SK-N-SH (cell line): ENCODE data around the gene CD93. TPM values are rescaled to one million over a fixed set of nuclear protein-coding genes. Genes with fewer than 3 reads are reported as not detected.

Experiments used
- CTCF ChIA-PET: fragments of 300-600, 350-600 bp; formaldehyde crosslinking; extraction: SDS; loops from one replicate; lab custom pipeline; 2021; lab: Yijun Ruan, JAX
- POLR2A ChIA-PET: fragments of 350-600 bp; sonication (Branson Sonifier 250); formaldehyde crosslinking; extraction: SDS; loops from one replicate; lab custom pipeline; 2020; ENCODE audit warnings: antibody characterized with exemption, inconsistent platforms; lab: Yijun Ruan, JAX
- DNase-seq: peaks from one replicate; pipeline ENCODE4 v3.0.0; 2012
- H2AFZ ChIP-seq: fragments of 200-600 bp; sonication (generic); 2 replicates; pipeline ENCODE4 v1.8.1; 2016; ENCODE audit warnings: antibody characterized with exemption, mild to moderate bottlenecking, low read depth
- H3F3A ChIP-seq: fragments of 200-600 bp; sonication (generic); replicated peaks from 2 replicates; pipeline ENCODE3; 2016; ENCODE audit warnings: antibody characterized with exemption, mild to moderate bottlenecking; ENCODE audit not compliant: insufficient read depth
- H3K27ac ChIP-seq, 2 experiments: fragments of 200-500 bp in 1 of 2; fragments of 200-600 bp in 1 of 2; sonication (Bioruptor generic) in 1 of 2; sonication (generic), shearing (Covaris generic) in 1 of 2; 2 replicates each; pipeline versions ENCODE4 v1.5.1 to v1.6.1; 2014 to 2016; ENCODE audit warnings: low read depth in 2 of 2, inconsistent platforms in 1 of 2, low read length in 1 of 2, mild to moderate bottlenecking in 1 of 2, mixed read lengths in 1 of 2
- H3K27me3 ChIP-seq: fragments of 200-600 bp; sonication (generic), shearing (Covaris generic); 2 replicates; pipeline ENCODE4 v1.6.1; 2016; ENCODE audit warnings: mixed run types; ENCODE audit not compliant: insufficient read depth
- H3K36me3 ChIP-seq, 2 experiments: fragments of 200-500 bp in 1 of 2; fragments of 200-600 bp in 1 of 2; sonication (Bioruptor generic) in 1 of 2; sonication (generic) in 1 of 2; replicated peaks in 1 of 2; 2 replicates each; pipeline versions ENCODE3 to v1.5.1; 2014 to 2016; ENCODE audit warnings: low read length in 1 of 2, mild to moderate bottlenecking in 1 of 2; ENCODE audit not compliant: insufficient read depth in 2 of 2, control insufficient read depth in 1 of 2
- H3K4me1 ChIP-seq, 2 experiments: fragments of 200-500 bp in 1 of 2; fragments of 200-600 bp in 1 of 2; sonication (Bioruptor generic) in 1 of 2; sonication (generic), shearing (Covaris generic) in 1 of 2; 2 replicates each; pipeline versions ENCODE4 v1.5.1 to v1.6.1; 2014 to 2016; ENCODE audit warnings: low read depth in 1 of 2, low read length in 1 of 2, mixed run types in 1 of 2; ENCODE audit not compliant: insufficient read depth in 2 of 2, control insufficient read depth in 1 of 2
- H3K4me2 ChIP-seq: fragments of 200-600 bp; sonication (generic), shearing (Covaris generic); 2 replicates; pipeline ENCODE4 v1.6.1; 2017; ENCODE audit warnings: mixed run types
- H3K4me3 ChIP-seq, 2 experiments: fragments of 200-500 bp in 1 of 2; fragments of 200-600 bp in 1 of 2; sonication (Bioruptor generic) in 1 of 2; sonication (generic), shearing (Covaris generic) in 1 of 2; 2 replicates each; pipeline versions ENCODE4 v1.5.1 to v1.8.1; 2014 to 2016; ENCODE audit warnings: low read depth in 2 of 2, inconsistent platforms in 1 of 2, low read length in 1 of 2, mild to moderate bottlenecking in 1 of 2, mixed read lengths in 1 of 2, moderate library complexity in 1 of 2
- H3K79me2 ChIP-seq: fragments of 200-600 bp; sonication (generic); 2 replicates; pipeline ENCODE4 v1.8.1; 2017; ENCODE audit warnings: mild to moderate bottlenecking; ENCODE audit not compliant: insufficient read depth
- H3K9ac ChIP-seq: fragments of 200-600 bp; sonication (generic); 2 replicates; pipeline ENCODE4 v1.6.1; 2017; ENCODE audit warnings: mixed run types
- H3K9me2 ChIP-seq: fragments of 200-600 bp; sonication (generic); 2 replicates; pipeline ENCODE4 v1.6.1; 2017; ENCODE audit warnings: mixed run types
- H3K9me3 ChIP-seq: fragments of 200-600 bp; sonication (generic); 2 replicates; pipeline ENCODE4 v1.6.1; 2017; ENCODE audit warnings: mixed run types, mild to moderate bottlenecking, moderate library complexity
- H4K20me1 ChIP-seq: fragments of 200-600 bp; sonication (generic); 2 replicates; pipeline ENCODE4 v1.6.1; 2017; ENCODE audit warnings: mild to moderate bottlenecking, mixed run types; ENCODE audit not compliant: insufficient read depth
- ELF1 ChIP-seq: IDR thresholded peaks from 2 replicates; pipeline ENCODE4 v1.4.0; 2012
- EP300 ChIP-seq, 2 experiments: IDR thresholded peaks; 2 replicates each; pipeline versions ENCODE4 v1.4.0 to v1.6.1; 2012; ENCODE audit warnings: borderline replicate concordance in 1 of 2, low read depth in 1 of 2, low read length in 1 of 2
- EZH2phosphoT487 ChIP-seq: fragments of 200-600 bp; sonication (generic); IDR thresholded peaks from 2 replicates; pipeline ENCODE4 v1.6.1; 2017; ENCODE audit warnings: low read depth, mixed run types, mild to moderate bottlenecking, antibody characterized with exemption, moderate library complexity, borderline replicate concordance
- FOSL2 ChIP-seq: IDR thresholded peaks from 2 replicates; pipeline ENCODE4 v1.4.0; 2012; ENCODE audit warnings: low read depth, mild to moderate bottlenecking, moderate library complexity, borderline replicate concordance
- FOXJ3 ChIP-seq: sonication (generic); formaldehyde crosslinking; IDR thresholded peaks from 2 replicates; pipeline ENCODE4 v1.5.1; 2020; ENCODE audit warnings: mild to moderate bottlenecking, missing genetic modification reagents
- FOXM1 ChIP-seq: IDR thresholded peaks from 2 replicates; pipeline ENCODE4 v1.4.0; 2012; ENCODE audit warnings: low read depth, mild to moderate bottlenecking
- JUND ChIP-seq: IDR thresholded peaks from 2 replicates; pipeline ENCODE4 v1.4.0; 2012
- MAX ChIP-seq: IDR thresholded peaks from 2 replicates; pipeline ENCODE4 v1.4.0; 2012; ENCODE audit warnings: low read depth
- MXI1 ChIP-seq: IDR thresholded peaks from 2 replicates; pipeline ENCODE4 v1.6.1; 2012; ENCODE audit warnings: mild to moderate bottlenecking, low read depth, low read length, improper control_type of control experiment
- RXRA ChIP-seq: IDR thresholded peaks from 2 replicates; pipeline ENCODE4 v1.4.0; 2012; ENCODE audit warnings: low read depth, mild to moderate bottlenecking, borderline replicate concordance
- TAF1 ChIP-seq: IDR thresholded peaks from 2 replicates; pipeline ENCODE4 v1.6.1; 2012; ENCODE audit warnings: low read depth, mild to moderate bottlenecking, low read length, moderate library complexity, borderline replicate concordance
- TEAD4 ChIP-seq: IDR thresholded peaks from 2 replicates; pipeline ENCODE4 v1.4.0; 2012; ENCODE audit warnings: mild to moderate bottlenecking, borderline replicate concordance; ENCODE audit not compliant: insufficient read depth
- ZBTB33 ChIP-seq: IDR thresholded peaks from 2 replicates; pipeline ENCODE4 v1.4.0; 2012; ENCODE audit warnings: low read depth, borderline replicate concordance
- WGBS: methylation state at CpG from one replicate; pipeline ENCODE4 v1.1.6; 2017; ENCODE audit warnings: low lambda C conversion rate; 5-methylcytosine and 5-hydroxymethylcytosine counted together
- polyA plus RNA-seq, 3 experiments: library from polyadenylated mRNA; depleted of rRNA; stranded (reverse); fragments of >200 nt; gene quantifications; 2 replicates each; pipeline ENCODE4 v1.2.3, GENCODE V29; 2012

The CD93 gene
- polyA plus RNA-seq, 1 of the 3 experiments (the other 2 are of a cell fraction), result 0.03 TPM

- TF ChIP-seq ZBTB33, result no peak
- Histone ChIP-seq H3K36me3 (no peaks in the 10 kb centered on the region), H3K4me3 (no peak overlapping the region), H4K20me1 (no peaks in the 10 kb centered on the region), H3K9me3 (no peaks in the 10 kb centered on the region), H3K4me1 (no peaks in the 10 kb centered on the region), H3K9me2 (no peaks in the 10 kb centered on the region), H3K9ac (no peak overlapping the region), H3K27ac (no peak overlapping the region), H3K27me3 (peaks cover 32% of the 10 kb centered on the region; the same call in 1 of the 2 replicates), H2AFZ (no peak overlapping the region), H3K79me2 (no peaks in the 10 kb centered on the region), H3F3A (no peaks in the 10 kb centered on the region), H3K4me2 (no peak overlapping the region)
- 26% methylated on average over 3 of the region's 3 CpGs for WGBS
- POLR2A ChIA-PET, result no interaction called here
- no peak for DNase-seq
- CTCF ChIA-PET, result no interaction called here
Observed at GRCh38 chr20:23063168-23063567, 23.0 kb downstream of the CD93 start.

- no peaks in the 10 kb centered on the region for H3K79me2 ChIP-seq
- ChIA-PET CTCF (no interaction called here), POLR2A (no interaction called here)
- DNase-seq, result no peak
- H3K36me3 ChIP-seq, result no peaks in the 10 kb centered on the region
- H3K4me2 ChIP-seq, result no peak overlapping the region
- H2AFZ ChIP-seq, result no peak overlapping the region
- H3K9me3 ChIP-seq, result no peaks in the 10 kb centered on the region
- TF ChIP-seq FOXJ3 (CRISPR knock-in tag) (no peak), FOXM1 (no peak), EP300 (IDR thresholded peaks at IDR 0.05; ENCODE audit: borderline replicate concordance in 1 of 2, low read depth in 1 of 2, low read length in 1 of 2) (no peak), RXRA (no peak), TAF1 (no peak), ELF1 (no peak), EZH2phosphoT487 (no peak), TEAD4 (no peak), MAX (no peak), MXI1 (no peak), FOSL2 (no peak), JUND (no peak)
- H3K27ac ChIP-seq, result no peak overlapping the region
- H3K4me1 ChIP-seq, result no peaks in the 10 kb centered on the region
- peaks cover 29% of the 10 kb centered on the region; the same call in 1 of the 2 replicates for H3K27me3 ChIP-seq
- no peak overlapping the region for H3K9ac ChIP-seq
- no peaks in the 10 kb centered on the region for H4K20me1 ChIP-seq
- no peaks in the 10 kb centered on the region for H3F3A ChIP-seq
- no peak overlapping the region for H3K4me3 ChIP-seq
- no peaks in the 10 kb centered on the region for H3K9me2 ChIP-seq
Observed at GRCh38 chr20:23062632-23063031, 23.5 kb downstream of the CD93 start.
